IPS-18c (cell line): ENCODE data around the gene TRIM73.
"Not testable (repeated sequence)": the region's sequence is repeated elsewhere in the genome, so short reads cannot be mapped to it uniquely, and the experiment has no call there.

Experiments
- H3K4me3 ChIP-seq: 2 replicates; pipeline ENCODE4 v1.7.0; 2013; ENCODE audit warnings: low read depth, mild to moderate bottlenecking, low read length, moderate library complexity; ENCODE audit not compliant: insufficient read depth
- H3K9me3 ChIP-seq: one replicate; pipeline ENCODE4 v1.6.1; 2013; ENCODE audit warnings: mild to moderate bottlenecking, low read length, moderate library complexity; ENCODE audit not compliant: control insufficient read depth, insufficient read depth

TRIM73 gene

DNA sequence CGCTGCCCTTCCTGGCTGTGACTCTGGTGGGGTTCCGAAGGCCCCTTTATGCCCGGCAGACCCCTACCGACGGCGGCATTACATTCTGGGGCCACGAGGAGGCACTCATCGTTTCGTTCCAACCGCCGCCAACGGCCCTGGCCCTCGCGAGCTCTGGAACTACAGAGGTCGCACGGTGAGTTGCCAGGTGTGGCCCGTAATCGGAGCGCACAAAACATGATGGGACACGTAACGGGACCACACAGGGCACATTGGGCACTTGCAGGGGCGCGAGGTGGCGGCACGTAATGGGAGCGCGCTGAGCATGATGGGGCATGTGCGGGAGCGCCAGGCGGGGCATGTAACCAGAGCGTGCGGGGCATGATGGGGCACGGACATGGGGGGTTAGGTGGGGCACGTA, at the start of gene TRIM73:
TSS of gene TRIM73 (plus strand) at position 301 of the 400 bp plus-strand sequence. CDS start 3,305 bp downstream, outside the sequence.
- not testable (repeated sequence) for H3K4me3 ChIP-seq, H3K9me3 ChIP-seq

DNA sequence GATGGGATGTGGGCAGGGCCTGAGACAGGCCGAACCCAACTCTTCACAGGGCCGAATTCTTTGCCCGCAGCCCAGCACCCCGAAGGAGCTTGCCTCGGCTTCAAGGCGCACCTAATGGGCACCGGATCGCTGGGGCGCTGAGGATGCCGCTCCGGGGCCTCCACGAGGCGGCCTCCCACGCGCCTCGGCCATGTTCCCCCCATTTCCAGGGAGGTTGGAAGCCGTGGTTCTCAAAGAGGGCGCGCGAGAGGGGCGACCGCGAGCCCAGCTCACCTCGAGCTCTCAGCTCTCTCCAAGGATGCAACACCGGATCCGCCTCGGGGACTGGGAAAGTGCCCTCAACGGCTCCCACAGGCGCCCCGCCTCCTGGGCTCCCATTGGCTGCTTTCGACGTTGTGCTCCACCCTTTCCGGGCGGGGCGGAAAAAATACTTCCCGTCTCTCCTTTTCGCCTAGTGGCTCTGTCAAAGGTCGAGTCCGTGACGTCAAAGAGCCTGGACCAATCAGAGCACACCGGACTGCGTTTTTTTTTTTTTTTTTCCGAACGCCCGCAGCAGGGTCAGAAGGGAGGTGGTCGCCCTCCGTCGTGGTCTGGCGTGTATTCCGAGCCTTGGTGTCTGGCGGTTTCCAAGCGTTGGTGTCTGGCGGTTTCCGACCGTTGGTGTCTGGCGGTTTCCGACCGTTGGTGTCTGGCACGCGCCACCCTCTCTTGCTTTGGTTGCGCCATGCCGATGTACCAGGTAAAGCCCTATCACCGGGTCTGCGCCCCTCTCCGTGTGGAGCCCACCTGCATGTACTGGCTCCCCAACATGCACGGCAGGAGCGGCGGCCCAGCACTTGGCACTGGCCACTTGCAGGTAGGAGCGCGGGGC, 36.5 kb upstream of the TRIM73 start:
- H3K4me3 ChIP-seq, H3K9me3 ChIP-seq: not testable (repeated sequence)

DNA sequence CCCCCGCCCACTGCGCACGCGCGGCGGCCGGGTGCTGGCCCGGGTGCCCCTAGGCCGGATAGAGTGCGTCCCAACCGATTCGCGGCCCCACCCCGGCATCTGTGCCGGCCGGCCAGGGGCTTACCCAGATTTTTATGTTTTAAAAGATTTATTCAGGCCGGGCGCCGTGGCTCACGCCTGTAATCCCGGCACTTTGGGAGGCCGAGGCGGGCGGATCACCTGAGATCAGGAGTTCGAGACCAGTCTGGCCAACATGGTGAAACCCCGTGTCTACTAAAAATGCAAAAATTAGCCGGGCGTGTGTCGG, 35.9 kb upstream of the TRIM73 start:
- H3K4me3 ChIP-seq, H3K9me3 ChIP-seq: not testable (repeated sequence)

DNA sequence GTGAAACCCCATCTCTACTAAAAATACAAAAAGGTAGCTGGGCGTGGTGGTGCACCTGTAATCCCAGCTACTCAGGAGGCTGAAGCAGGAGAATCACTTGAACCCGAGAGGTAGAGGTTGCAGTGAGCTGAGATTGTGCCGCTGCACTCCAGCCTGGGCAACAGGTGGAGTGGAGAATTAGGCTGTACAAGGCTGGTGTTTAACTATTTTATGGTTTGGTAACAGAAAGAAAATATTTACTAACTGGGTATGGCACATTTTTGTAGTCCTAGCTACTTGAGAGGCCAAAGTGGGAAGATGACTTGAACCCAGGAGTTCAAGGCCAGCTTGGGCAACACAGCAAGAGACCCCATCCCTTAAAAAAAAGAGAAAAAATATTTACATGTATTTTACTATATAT, 31.4 kb upstream of the TRIM73 start:
- H3K4me3 ChIP-seq, H3K9me3 ChIP-seq: not testable (repeated sequence)

DNA sequence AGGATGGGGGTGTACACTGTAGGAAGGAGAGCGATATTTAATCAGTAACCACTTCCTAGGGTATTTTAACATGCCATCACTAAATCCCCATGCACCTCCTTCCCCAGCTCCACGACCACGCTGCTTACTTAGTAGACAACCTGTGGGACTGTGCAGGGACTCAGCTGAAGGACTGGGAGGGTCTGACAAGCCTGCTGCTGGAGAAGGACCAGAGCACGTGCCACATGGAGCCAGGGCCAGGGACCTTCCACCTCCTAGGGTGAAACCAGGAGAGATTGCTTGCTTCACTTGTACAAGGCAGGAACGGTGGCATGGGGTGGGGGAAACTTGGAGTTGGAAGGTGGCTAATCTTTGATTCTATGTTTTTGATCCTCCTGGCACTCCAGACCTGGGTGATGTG, 28.8 kb upstream of the TRIM73 start:
- H3K9me3 ChIP-seq, H3K4me3 ChIP-seq: not testable (repeated sequence)

DNA sequence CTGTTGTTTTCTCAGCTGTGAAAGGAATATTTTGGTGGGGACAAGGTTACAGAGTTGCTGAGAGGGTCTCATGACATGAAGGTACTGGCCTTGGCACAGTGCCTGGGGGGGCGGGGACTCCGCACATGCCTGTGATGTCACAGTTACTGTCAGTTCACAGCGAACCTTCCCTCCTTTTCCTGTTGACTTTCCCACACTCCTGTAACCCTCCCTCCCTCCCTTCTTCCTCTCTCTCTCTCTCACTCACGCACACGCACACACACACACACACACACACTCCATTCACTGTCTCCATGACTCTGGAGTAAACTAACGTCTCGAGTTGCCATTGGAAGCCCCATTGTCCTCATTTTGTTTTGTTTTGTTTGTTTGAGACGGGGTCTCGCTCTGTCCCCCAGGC, 28.1 kb upstream of the TRIM73 start:
- not testable (repeated sequence) for H3K4me3 ChIP-seq

DNA sequence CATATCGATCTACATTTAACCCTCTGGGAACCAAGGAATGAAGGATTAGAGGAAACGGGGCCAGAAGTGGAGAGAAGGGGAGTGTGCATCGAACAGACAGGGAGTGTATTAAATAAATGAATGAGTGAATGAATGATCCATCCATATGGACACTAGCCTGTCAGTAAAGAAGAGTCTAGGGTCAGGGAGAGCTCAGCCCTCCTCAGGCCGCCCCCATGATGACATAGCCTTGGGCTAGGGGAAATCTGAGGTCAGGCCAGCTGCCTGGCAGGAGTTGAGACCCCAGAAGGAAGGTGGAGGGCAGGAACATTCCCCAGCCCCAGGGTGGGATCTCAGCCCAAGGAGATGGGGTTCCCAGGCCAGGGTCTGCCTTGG, 21.3 kb upstream of the TRIM73 start:
- not testable (repeated sequence) for H3K9me3 ChIP-seq, H3K4me3 ChIP-seq

More for the DNA sequence above, 28.1 kb upstream of the TRIM73 start:
- H3K9me3 ChIP-seq, result not testable (repeated sequence)

DNA sequence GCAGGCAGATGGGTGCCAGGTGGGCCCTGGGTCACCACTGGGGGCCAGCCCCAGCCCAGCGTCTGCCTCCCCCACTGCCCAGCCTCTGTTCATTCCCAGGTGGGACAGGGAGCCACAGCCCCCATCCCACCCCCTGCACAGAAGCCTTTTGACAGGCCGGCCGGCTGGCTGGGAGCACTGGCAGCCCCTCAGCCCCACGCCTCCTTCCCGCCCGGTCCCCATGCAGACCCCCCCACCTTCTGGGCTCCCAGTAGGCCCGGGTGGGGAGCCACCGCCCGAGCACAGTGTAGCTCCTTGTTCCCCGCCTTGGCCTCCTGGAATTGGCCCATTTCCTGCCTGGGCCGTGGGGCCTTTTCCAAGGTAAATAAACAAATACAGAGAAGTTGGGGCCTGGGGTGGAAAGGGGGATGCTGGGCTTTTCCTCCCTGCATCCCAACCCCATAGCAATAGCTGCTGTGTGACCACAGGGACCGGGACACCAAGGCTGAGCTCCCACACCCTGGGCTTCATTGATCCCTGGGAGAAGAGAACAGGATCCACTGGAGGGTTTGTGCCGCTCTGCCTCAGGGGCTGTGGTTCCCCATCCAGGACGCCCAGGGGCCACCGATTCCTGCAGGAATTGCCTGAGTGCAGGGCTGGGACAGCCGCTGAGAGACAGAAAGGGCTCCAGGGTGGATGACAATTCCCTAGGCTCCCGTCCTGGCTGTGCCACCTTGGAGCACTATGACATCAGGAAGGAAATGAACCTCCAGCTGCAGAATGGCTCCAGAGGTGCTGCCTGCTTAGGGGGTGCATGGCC, 20.7 kb upstream of the TRIM73 start:
- H3K9me3 ChIP-seq, H3K4me3 ChIP-seq: not testable (repeated sequence)

DNA sequence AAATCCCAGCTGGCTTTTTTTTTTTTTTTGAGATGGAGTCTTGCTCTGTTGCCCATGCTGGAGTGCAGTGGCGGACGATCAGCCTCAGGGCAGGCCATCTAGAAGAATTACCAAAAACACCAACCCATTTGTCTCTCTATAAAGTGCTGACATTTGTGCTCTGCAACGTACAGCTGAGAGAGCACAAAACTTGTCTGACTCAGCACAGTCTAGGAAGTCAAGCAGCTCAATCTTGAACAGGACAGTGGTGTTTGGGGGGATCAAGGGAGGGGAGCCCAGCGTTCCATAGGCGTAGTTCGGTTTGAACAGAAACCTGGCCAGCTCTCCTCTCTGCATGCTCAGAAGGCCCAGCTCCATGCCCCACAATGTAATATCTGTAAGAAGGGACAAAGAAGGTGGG, 2.2 kb upstream of the TRIM73 start:
- not testable (repeated sequence) for H3K4me3 ChIP-seq, H3K9me3 ChIP-seq

DNA sequence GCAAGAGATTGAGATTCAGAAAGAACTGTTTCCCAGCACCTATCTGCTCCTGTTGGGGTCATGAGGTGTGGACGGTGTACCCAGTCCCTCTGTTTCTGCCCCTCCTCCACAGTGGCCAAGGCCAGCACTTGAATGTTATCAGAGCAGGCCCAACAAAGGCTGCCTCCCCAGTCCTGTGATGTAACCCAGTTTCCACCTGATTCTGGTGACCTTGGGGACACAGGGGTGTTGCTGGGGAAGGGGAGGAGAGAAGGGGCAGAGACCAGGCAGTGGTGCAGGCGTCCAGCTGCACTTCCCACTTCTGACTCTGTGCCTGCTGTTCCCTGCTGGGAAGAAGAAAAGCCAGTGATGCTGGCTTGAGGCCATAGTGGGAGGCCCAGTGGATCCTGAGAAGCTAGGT, 2.4 kb downstream of the TRIM73 start:
- H3K4me3 ChIP-seq, H3K9me3 ChIP-seq: not testable (repeated sequence)

DNA sequence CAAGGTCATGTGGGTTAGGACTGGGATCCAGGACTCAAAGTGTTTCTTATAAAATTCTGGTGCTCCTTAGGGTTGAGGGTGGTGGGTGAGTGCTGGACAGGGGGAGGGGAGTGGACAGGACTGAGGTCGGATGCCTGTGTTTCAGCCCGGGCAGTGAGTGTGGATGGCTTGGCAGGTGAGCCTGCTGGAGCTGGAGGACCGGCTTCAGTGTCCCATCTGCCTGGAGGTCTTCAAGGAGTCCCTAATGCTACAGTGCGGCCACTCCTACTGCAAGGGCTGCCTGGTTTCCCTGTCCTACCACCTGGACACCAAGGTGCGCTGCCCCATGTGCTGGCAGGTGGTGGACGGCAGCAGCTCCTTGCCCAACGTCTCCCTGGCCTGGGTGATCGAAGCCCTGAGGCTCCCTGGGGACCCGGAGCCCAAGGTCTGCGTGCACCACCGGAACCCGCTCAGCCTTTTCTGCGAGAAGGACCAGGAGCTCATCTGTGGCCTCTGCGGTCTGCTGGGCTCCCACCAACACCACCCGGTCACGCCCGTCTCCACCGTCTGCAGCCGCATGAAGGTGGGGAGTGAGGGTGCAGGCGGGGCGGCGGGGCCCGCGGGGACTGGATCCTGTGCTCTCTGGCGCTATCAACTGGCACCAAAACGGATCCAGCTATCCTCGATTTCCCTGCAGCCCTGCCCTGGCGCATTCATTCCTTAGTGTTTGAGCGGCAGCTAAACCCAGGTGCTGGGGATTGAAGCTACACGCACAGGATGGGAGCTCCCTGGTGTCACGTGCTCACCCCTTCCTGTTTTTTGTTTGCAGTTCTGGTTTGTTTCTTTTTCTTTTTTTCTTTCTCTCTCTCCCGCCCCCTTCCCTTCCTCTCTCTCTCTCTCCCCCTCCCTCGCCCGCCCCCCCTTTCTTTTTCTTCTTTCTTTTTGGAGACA, 3.6 kb downstream of the TRIM73 start:
- not testable (repeated sequence) for H3K9me3 ChIP-seq, H3K4me3 ChIP-seq

DNA sequence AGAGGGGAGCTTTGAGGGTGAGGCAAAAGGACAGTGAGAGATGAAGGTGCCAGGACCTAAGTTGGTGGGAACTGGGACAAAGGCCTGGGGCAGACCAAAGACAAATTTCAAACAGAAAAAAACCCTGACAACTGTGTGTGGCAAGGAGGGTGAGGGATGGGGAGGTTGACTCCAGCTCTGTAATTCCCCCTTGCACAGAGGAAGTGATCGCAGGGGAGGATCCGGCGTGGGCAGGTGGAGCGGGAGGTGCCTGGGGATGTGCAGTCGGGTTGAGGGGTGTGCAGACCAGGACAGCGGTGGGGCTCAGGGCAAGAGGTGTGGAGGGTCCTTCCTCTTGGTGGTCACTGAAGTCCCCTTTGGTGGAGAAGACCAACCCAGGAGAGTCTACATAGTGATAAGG, 5.1 kb downstream of the TRIM73 start:
- not testable (repeated sequence) for H3K4me3 ChIP-seq, H3K9me3 ChIP-seq

DNA sequence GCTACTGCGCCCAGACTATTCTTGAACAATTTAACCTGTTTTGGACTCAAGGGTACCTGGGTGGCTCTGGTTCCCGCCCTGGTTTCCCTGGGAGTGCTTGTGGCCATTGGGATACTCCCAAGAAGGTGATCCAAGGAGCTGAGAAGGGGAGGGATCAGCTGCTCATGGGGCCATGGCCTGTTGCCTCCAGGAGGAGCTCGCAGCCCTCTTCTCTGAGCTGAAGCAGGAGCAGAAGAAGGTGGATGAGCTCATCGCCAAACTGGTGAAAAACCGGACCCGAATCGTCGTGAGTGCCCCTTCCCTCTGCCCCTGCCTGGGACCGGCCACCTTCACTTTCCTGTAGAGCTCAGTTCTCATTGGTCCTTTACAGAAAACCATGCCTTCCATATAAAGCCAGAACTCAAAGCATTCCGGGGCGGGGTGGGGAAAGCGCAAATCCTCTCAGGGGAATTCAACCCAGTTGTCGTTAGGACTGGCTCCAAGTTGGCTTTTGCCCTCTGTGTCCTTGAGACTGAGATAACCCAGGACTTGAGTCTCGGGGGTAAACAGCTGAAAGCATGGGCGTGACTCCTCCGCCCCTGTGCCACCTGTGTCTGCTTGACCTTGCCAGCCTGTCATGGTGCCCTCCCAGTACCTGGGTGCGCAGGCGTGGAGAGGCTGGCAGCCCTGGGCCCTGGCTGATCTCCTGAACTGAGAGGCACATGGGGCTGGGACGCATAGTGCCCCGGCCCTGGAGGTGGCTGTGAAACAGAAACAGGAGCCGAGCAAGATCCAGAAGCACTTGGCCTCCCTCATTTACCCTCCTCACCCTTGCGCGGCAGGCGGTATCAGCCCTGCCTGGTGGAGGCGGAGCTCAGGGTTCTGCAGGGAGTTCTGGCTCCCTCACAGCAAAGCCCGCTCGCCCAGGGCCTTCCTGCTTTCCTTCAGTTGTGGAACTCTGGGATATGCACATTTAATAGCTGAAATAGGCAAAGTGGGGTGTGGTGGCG, 8.3 kb downstream of the TRIM73 start:
- H3K4me3 ChIP-seq, result not testable (repeated sequence)

DNA sequence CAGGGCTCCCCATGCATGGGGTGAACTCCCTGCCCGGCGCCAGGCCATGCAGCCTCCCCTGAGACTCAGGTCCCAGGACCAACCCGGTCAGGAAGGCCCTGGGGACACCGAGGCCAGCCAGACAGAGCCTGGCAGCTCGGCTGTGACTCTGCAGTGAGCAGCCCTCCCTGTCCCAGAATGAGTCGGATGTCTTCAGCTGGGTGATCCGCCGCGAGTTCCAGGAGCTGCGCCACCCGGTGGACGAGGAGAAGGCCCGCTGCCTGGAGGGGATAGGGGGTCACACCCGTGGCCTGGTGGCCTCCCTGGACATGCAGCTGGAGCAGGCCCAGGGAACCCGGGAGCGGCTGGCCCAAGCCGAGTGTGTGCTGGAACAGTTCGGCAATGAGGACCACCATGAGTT, 9.2 kb downstream of the TRIM73 start:
- not testable (repeated sequence) for H3K4me3 ChIP-seq, H3K9me3 ChIP-seq

More for the DNA sequence above, 8.3 kb downstream of the TRIM73 start:
- not testable (repeated sequence) for H3K9me3 ChIP-seq

DNA sequence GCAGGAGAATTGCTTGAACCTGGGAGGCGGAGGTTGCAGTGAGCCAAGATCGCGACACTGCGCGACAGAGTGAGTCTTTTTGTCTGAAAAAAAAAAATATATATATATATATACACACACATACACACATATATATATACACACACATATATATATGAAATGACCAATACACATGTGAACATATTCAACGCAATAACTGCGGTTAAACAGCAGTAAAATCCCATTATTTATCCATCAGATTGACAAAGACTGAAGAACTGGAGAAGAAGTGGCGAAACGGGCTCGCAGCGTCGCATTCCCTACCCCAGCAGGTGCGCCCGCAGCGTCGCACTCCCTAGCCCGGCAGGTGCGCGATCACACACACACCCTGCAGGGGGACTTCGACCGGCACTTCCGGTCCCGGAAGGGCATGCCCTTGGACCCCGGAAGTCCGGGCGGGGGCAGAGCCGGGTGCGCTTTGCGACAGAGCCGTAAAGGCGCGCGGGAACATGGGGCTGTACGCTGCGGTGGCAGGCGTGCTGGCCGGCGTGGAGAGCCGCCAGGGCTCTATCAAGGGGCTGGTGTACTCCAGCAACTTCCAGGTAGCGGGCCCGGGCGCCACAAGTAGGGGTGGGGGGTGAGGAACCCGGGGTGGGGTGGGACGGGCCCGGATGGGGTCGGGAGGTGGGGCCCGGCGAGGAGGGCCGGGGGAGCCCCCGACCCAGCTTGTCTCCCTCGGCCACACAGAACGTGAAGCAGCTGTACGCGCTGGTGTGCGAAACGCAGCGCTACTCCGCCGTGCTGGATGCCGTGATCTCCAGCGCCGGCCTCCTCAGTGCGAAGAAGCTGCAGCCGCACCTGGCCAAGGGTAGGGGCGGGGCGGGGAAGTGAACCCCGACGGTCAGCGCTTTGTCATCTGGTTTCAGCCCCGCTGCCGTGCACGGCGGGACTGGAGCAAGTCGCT, 14.7 kb downstream of the TRIM73 start:
- not testable (repeated sequence) for H3K9me3 ChIP-seq, H3K4me3 ChIP-seq

DNA sequence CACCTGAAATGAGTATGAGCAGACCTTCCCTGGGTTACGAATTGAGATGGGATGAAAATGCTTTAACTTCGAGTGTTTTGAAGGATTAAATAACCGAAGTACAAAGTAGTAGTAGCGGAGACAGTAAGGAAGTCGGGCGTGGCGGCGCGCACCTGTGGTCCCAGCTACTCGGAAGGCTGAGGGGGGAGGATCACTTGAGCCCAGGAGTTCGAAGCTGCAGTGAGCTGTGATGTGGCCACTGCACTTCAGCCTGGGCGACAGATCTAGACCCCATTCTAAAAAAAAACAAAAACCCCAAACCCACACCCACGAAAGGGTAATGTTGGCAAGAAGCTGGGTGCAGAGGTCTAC, 15.4 kb downstream of the TRIM73 start:
- H3K9me3 ChIP-seq, H3K4me3 ChIP-seq: not testable (repeated sequence)
